ENCODE measurements around the gene TMEM121.
"Not testable (repeated sequence)": the region's sequence is repeated elsewhere in the genome, so short reads cannot be mapped to it uniquely, and the experiment has no call there.

Gene TMEM121

DNA sequence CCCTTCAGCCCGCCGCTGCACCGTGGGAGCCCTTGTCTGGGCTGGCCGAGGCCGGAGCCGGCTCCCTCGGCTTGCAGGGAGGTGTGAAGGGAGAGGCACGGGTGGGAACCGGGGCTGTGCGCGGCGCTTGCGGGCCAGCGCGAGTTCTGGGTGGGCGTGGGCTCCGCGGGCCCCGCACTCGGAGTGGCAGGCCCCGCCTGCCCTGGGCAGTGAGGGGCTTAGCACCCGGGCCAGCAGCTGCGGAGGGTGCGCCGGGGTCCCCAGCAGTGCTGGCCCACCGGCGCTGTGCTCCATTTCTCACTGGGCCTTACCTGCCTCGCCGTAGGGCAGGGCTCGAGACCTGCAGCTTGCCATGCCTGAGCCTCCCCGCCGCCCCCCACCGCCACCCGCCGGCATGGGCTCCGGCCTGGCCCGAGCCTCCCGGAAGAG, 21.4 kb downstream of the TMEM121 start:
- no peak for DNase-seq

- DNase-seq, result no peak
These were observed 23.1 kb downstream of the TMEM121 start for GRCh38 chr14:105549481-105549880.

- no peak for DNase-seq
These were observed 27.6 kb downstream of the TMEM121 start for GRCh38 chr14:105554022-105554421.

GRCh38 chr14:105554523-105554922, 28.1 kb downstream of the TMEM121 start:
- no peak for DNase-seq

- not testable (repeated sequence) for DNase-seq
These were observed 31.3 kb downstream of the TMEM121 start for GRCh38 chr14:105557671-105558070.

DNA sequence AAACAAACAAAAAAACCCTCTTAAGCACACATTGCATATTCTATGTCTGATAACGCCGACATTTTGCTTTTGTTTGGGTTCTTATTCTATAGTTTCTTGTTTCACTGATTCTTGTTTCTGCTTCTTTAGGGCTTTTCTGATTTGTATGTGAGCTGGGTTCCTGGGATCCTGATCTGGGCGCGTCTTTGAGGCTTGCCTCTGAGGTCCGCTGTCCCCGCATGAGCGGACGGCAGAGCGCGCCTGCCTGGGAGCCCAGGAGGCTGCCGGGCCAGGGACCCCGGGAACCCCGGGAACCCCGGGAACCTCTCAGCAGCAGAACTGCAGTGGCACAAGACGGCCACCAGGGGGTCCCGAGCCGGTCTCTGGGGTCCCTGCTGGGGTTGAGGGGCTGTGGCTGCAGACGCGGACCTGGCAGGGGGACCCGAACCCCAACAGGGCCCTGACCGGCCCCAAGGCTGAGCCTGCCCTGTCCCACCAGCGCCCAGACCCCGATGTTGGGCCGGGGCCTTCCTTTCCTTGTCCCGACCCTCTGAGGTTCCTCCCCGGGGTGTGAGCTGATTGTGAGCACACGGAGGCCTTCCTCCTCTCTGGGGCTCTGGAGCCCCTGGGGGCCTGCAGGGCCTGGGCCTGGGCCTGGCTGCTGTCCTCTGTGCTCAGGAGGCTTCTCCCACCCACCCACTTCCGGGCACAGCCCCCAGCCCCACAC, 32.2 kb downstream of the TMEM121 start:
- not testable (repeated sequence) for DNase-seq

GRCh38 chr14:105559384-105560047, 33.1 kb downstream of the TMEM121 start:
- DNase-seq, result not testable (repeated sequence)

DNA sequence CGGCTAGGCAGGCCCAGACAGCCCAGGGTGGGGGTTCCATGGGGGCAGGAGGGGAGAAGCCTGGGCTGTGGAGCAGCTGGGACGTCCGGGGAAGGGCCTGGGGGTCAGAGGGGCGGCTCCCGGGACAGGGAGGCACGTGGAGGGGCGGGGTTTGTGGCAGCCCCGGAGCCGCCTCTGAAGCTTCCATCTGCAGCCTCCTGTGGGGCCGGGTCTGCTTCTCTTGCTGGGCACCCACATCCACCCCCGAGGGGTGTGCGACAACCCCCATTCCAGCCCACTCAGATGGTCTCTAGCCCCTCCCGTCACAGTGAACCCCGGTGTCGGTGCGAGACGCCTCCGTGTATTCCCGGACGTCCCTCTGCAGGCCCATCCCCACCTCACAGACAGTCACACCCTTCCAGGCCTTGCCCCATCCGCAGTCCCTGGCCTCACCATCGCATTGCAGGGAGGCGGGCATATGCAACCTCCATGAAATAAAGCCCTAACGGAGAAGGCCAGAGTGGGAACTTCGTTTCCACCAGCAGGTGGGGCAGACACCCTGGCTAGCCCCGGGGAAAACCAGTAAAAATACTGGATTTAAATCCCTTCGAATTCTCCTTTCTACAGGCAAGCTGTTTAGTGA, 33.8 kb downstream of the TMEM121 start:
- DNase-seq, result not testable (repeated sequence)

DNA sequence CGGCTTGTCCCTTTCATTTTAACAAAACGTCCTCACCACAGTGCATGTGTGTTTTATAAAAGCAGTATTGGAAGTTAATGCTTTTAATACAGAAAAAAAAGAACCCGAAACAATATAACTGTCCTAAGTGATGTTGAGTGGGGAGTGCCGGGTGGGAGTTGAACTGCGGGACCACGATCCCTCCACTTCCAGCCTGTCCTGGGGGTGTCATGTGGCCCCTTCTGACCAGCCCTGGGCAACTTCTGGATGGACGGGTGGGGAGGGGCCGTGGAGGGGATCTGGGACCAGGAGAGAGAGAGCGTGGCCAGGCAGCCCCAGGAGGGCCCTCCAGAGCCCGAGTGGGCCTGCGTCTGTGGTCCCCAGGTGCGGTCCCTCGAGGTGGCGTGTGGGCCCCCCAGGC, 35.0 kb downstream of the TMEM121 start:
- DNase-seq, result not testable (repeated sequence)

GRCh38 chr14:105562713-105563346, 36.4 kb downstream of the TMEM121 start:
- no peak for DNase-seq

GRCh38 chr14:105563347-105563737, 37.0 kb downstream of the TMEM121 start:
- DNase-seq, result no peak

DNA sequence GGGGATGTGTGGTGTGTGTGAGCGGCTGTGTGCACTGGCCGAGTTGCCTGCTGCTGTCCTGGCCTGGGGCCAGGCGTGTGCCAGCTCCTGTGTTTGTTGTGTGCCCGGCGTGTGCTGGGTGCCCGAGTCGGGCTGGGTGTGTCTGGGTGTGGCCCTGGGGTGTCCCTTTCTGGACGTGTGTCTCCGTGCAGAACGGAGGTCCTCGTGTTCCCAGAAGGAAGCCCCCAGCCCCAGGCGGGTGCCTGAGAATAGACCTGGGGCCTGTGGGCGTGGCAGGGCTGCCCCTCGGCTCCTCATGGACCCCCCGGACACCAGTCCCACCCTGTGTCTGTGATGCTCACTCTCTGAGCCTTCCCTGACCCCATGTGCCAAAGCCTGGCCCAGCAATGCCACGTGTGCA, 38.2 kb downstream of the TMEM121 start:
- not testable (repeated sequence) for DNase-seq

DNA sequence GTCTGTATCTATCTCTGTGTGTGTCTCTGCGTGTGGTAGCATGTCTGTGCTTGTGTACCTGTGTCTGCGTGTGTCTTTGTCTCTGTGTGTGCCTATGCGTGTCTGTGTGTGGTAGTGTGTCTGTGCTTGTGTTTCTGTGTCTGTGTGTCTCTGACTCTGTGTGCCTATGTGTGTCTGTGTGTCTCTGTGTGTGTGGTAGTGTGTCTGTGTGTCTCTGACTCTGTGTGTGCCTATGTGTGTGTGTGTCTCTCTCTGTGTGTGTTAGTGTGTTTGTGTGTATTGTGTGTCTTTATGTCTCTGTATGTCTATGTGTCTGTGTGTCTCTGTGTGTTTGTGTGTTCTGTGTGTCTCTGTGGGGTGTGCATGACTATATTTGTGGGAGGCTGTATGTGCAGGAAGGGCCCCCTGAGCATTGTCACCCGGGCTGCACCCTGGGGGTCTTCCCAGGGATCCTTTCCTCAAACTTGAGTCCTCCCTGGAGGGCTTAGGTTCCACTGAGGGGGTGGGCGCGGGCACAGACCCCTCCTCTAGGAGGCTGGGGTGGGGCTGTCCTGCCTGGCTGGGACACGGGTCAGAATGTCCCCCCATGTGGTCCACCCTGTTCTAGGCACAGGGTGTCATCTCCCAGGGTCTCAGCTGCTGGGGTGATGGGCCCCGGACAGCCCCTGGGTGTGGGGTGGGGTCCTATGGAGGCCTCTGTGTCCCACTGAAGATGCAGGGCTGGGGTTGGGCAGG, 39.0 kb downstream of the TMEM121 start:
- not testable (repeated sequence) for DNase-seq

DNA sequence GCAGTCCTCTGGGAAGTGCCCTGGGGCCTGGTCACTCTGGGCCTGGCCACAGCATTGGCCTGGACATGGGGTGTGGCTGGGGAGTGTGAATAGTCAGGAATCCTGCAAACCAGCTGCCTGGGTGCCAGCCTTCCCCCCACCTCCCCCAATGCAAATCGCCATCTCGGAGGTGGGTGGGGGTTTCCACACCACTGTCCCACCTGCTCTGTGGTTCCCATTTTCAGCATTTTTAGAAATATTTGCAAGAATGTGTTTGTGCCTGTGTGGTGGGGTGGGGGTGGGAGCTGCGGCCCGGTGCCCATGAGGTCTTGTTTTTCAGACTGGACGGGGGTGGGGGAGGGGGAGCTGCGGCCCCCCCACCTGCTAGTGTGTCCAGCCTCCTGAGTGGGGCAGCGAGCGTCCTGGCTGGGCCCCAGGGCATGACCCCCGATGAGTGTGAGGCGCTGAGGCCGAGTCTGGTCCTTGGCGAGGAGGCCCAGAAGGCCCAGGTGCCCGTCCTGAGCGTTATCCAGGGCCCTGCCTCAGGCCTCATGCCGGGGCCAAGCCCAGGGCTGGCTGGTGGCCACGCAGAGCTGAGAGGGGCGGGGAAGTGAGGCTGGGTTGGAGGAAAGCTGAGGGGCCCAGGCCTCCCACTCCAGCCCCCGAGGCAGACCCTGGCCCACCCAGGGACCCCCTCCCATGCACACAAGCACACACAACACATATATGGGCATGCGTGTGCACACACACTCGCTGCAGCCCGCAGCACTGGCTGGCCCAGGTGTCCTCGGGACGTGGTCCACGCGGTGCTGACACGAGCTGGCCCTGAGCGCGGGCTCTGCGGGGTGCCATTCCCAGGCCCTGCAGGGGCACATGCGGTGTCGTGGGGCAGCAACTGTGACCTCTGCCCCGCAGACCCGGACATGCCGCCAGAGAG, 40.1 kb downstream of the TMEM121 start:
- DNase-seq, result not testable (repeated sequence)

DNA sequence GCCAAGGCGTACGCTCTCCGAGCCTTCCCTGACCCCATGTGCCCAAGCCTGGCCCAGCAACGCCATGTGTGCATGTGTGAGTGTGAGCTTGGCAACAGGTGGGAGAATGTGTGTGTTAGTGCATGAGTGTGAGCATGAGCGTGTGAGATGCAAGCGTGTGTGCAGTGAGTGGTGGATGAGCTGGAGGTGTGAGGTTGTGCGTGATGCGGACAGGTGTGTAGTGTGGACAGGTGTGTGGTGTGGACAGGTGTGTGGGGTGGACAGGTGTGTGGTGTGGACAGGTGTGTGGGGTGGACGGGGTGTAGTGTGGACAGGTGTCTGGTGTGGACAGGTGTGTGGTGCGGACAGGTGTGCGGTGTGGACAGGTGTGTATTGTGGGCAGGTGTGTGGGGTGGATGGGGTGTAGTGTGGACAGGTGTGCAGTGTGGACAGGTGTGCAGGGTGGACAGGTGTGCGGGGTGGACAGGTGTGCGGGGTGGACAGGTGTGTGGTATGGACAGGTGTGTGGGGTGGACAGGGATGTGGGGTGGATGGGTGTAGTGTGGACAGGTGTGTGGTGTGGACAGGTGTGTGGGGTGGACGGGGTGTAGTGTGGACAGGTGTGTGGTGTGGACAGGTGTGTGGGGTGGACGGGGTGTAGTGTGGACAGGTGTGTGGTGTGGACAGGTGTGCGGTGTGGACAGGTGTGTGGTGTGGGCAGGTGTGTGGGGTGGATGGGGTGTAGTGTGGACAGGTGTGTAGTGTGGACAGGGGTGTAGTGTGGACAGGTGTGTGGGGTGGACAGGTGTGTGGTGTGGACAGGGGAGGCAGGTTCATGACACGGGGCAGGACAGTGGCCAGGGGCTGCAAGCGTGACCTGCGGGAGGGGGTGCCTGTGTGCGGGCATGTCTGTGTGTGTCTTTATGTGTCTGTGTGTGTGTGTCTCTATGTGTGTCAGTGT, 41.1 kb downstream of the TMEM121 start:
- not testable (repeated sequence) for DNase-seq

GRCh38 chr14:105568140-105568843, 41.9 kb downstream of the TMEM121 start:
- not testable (repeated sequence) for DNase-seq

DNA sequence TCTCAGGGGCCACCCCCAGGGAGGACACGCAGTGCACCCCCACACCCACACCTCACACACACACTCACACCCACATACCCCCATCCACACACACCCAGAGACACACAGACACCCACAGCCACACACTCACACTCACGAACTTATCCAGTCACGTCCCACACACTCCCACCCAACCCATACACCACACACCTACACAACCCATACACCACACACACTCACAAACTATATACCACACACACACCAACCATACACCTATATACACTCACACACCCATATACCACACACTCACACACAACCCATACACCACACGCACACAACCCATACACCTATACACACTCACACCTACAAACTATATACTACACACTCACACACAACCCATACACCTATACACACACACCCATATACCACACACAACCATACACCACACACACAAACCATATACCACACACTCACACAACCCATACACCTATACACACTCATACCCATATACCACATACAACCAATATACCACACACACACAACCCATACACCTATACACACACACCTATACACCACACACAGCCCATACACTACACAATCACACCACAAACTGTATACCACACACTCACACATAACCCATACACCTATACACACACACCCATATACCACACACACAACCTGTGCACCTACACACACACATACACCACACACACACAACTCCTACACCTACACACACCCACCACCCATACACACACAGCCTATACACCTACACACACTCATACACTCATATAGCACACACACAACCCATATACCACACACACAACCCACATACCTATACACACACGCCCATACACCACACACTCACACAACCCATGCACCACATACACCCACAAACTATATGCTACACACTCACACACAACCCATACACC, 42.7 kb downstream of the TMEM121 start:
- no peak for DNase-seq

DNA sequence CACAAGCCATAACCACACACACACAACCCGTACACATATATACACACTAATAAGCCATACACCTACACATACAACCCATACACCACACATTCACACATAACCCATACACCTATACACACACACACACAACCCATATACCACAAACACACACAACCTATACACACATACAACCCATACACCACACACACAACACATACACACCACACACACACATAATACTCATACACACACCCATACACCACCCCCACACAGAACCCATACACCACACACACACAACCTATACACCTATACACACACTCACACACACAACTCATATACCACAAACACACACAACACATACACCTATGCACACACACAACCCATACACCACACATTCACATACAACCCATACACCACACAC, 44.1 kb downstream of the TMEM121 start:
- no peak for DNase-seq

All from hematopoietic multipotent progenitor cell treated with erythropoietin and hydrocortisone succinate and interleukin-3 and kit ligand, for 4 days (in vitro differentiated cells).